PFSK-1 (cell line): ENCODE measurements around the gene PTTG2.

Source experiments
- FOXP2 ChIP-seq: optimal IDR thresholded peaks from 2 replicates; pipeline ENCODE3; 2011; ENCODE audit warnings: borderline replicate concordance, control low read depth, inconsistent platforms; ENCODE audit not compliant: insufficient read depth; ENCODE audit errors: extremely low read length, extremely low read depth
- POLR2AphosphoS5 ChIP-seq: IDR thresholded peaks from 2 replicates; pipeline ENCODE4 v1.6.1; 2012; ENCODE audit warnings: low read depth, mild to moderate bottlenecking, control low read depth, low read length, moderate library complexity
- REST ChIP-seq, 2 experiments: IDR thresholded peaks; 2 replicates each; pipeline versions ENCODE4 v1.6.1 to v1.8.0; 2011 to 2012; ENCODE audit warnings: low read depth in 2 of 2, low read length in 2 of 2, control low read depth in 1 of 2, inconsistent platforms in 1 of 2, mild to moderate bottlenecking in 1 of 2, moderate library complexity in 1 of 2; ENCODE audit not compliant: insufficient read depth in 1 of 2
- SIN3A ChIP-seq: IDR thresholded peaks from 2 replicates; pipeline ENCODE4 v1.6.1; 2012; ENCODE audit warnings: mild to moderate bottlenecking, low read length, moderate library complexity, borderline replicate concordance; ENCODE audit not compliant: insufficient read depth
- TAF1 ChIP-seq: IDR thresholded peaks from 2 replicates; pipeline ENCODE4 v1.6.1; 2012; ENCODE audit warnings: low read length, control low read depth, borderline replicate concordance; ENCODE audit not compliant: insufficient read depth

The PTTG2 gene

GRCh38 chr4:37927434-37927833 is 32.8 kb upstream of the PTTG2 start:
- TF ChIP-seq POLR2AphosphoS5, result no peak
- TF ChIP-seq TAF1, result no peak
- no peak for TF ChIP-seq REST (IDR thresholded peaks at IDR 0.05; ENCODE audit: insufficient read depth in 1 of 2, low read depth in 2 of 2, low read length in 2 of 2)
- no peak for TF ChIP-seq FOXP2
- TF ChIP-seq SIN3A, result no peak

- TF ChIP-seq FOXP2 (no peak), POLR2AphosphoS5 (no peak), REST (IDR thresholded peaks at IDR 0.05; ENCODE audit: insufficient read depth in 1 of 2, low read depth in 2 of 2, low read length in 2 of 2) (no peak), TAF1 (no peak), SIN3A (no peak)
Measured at GRCh38 chr4:37928426-37929416, 31.5 kb upstream of the PTTG2 start.

- TF ChIP-seq POLR2AphosphoS5 (no peak), FOXP2 (no peak), REST (IDR thresholded peaks at IDR 0.05; ENCODE audit: insufficient read depth in 1 of 2, low read depth in 2 of 2, low read length in 2 of 2) (no peak), SIN3A (no peak), TAF1 (no peak)
Measured at GRCh38 chr4:37934096-37934495, 26.1 kb upstream of the PTTG2 start.

- no peak for TF ChIP-seq FOXP2
- TF ChIP-seq REST (IDR thresholded peaks at IDR 0.05; ENCODE audit: insufficient read depth in 1 of 2, low read depth in 2 of 2, low read length in 2 of 2), result no peak
- no peak for TF ChIP-seq SIN3A
- no peak for TF ChIP-seq TAF1
- TF ChIP-seq POLR2AphosphoS5, result no peak
Measured at GRCh38 chr4:37934609-37935008, 25.6 kb upstream of the PTTG2 start.
